ENCODE data around the gene KCNK1. TPM values are rescaled to one million over a fixed set of nuclear protein-coding genes. Genes with fewer than 3 reads are reported as not detected.

The KCNK1 gene
- polyA plus RNA-seq, 1 donor from 2014 or later, result 1.8 TPM

DNA sequence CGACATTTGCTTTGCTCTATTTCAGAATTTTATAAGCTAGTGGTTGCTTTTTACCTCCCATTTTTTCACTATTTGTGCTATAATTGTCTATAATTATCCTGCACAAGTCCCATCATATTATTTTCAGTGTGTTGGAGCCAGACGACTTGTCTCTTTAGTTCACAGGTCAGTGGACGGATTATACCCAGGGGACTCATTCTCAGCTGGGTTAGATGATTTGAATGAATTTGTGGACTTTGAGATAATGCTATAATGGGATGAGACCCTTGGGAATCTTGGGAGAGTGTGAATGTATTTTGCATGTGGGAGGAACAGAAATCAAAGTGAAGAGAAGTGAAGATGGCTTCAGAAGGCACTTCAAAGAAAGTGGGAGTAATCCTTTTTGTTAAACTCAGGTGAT lies 31.5 kb upstream of the KCNK1 start:
- no peaks in the 10 kb centered on the region for H3K79me2 ChIP-seq (replicated peaks; ENCODE audit: insufficient read depth, low read length)
- H3K9me2 ChIP-seq (ENCODE audit: insufficient read depth, low read length), result no peaks in the 10 kb centered on the region
- H3K9me3 ChIP-seq (ENCODE audit: low read length), result peaks cover 6% of the 10 kb centered on the region
- H3K36me3 ChIP-seq (ENCODE audit: insufficient read depth, low read length), result no peaks in the 10 kb centered on the region
- no peak overlapping the region for H3K4me2 ChIP-seq (ENCODE audit: low read length)
- H4K20me1 ChIP-seq (ENCODE audit: insufficient read depth), result no peaks in the 10 kb centered on the region
- H3K27ac ChIP-seq (ENCODE audit: low read length), result no peak overlapping the region
- no peak overlapping the region for H3K4me3 ChIP-seq (ENCODE audit: low read length)
- peaks cover 10% of the 10 kb centered on the region for H3K27me3 ChIP-seq (ENCODE audit: insufficient read depth, low read depth, low read length)
- no peak overlapping the region for H3K9ac ChIP-seq (ENCODE audit: low read length)
- H2AFZ ChIP-seq (ENCODE audit: low read depth, low read length), result no peak overlapping the region
- H3F3A ChIP-seq (ENCODE audit: insufficient read depth, low read length, poor library complexity, severe bottlenecking), result no peaks in the 10 kb centered on the region
- TF ChIP-seq MXI1 (conservative IDR thresholded peaks at IDR 0.05; ENCODE audit: poor library complexity, severe bottlenecking) (no peak), TAF1 (IDR thresholded peaks at IDR 0.05; ENCODE audit: low read depth) (no peak)

DNA sequence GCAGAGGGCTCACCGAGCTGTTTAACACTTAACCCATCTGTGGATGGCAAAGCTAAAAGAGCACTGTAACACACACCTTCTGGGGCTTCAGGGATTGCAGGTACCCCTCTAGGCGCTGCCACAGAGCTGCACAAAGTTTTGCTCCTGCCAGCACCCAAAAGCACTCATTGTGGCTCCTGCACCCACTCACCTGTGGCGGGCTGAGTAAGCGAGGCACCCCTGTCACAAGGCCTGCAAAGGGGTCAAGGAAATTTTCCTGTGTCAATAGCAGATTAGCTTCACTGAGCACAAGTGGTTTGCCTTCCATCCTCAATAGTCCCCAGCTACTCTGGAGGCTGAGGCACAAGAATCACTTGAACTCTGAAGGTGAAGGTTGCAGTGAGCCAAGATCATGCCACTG lies 29.5 kb upstream of the KCNK1 start:
- H3K27ac ChIP-seq (ENCODE audit: low read length), result no peak overlapping the region
- H3K9ac ChIP-seq (ENCODE audit: low read length), result no peak overlapping the region
- H3K36me3 ChIP-seq (ENCODE audit: insufficient read depth, low read length), result no peaks in the 10 kb centered on the region
- H4K20me1 ChIP-seq (ENCODE audit: insufficient read depth), result no peaks in the 10 kb centered on the region
- H3K9me3 ChIP-seq (ENCODE audit: low read length), result peaks cover 6% of the 10 kb centered on the region
- no peaks in the 10 kb centered on the region for H3F3A ChIP-seq (ENCODE audit: insufficient read depth, low read length, poor library complexity, severe bottlenecking)
- no peak for TF ChIP-seq POLR2AphosphoS5 (IDR thresholded peaks at IDR 0.05)
- TF ChIP-seq MXI1 (conservative IDR thresholded peaks at IDR 0.05; ENCODE audit: poor library complexity, severe bottlenecking), result no peak
- TF ChIP-seq EZH2 (IDR thresholded peaks at IDR 0.05; ENCODE audit: borderline replicate concordance, insufficient read depth, low read length, poor library complexity, severe bottlenecking), result no peak
- no peak for TF ChIP-seq REST (IDR thresholded peaks at IDR 0.05; ENCODE audit: borderline replicate concordance)
- TF ChIP-seq, protein P1, sequence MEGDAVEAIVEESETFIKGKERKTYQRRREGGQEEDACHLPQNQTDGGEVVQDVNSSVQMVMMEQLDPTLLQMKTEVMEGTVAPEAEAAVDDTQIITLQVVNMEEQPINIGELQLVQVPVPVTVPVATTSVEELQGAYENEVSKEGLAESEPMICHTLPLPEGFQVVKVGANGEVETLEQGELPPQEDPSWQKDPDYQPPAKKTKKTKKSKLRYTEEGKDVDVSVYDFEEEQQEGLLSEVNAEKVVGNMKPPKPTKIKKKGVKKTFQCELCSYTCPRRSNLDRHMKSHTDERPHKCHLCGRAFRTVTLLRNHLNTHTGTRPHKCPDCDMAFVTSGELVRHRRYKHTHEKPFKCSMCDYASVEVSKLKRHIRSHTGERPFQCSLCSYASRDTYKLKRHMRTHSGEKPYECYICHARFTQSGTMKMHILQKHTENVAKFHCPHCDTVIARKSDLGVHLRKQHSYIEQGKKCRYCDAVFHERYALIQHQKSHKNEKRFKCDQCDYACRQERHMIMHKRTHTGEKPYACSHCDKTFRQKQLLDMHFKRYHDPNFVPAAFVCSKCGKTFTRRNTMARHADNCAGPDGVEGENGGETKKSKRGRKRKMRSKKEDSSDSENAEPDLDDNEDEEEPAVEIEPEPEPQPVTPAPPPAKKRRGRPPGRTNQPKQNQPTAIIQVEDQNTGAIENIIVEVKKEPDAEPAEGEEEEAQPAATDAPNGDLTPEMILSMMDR (IDR thresholded peaks at IDR 0.05; ENCODE audit: poor library complexity, severe bottlenecking), result no peak
- no peak for TF ChIP-seq EP300 (conservative IDR thresholded peaks at IDR 0.05; ENCODE audit: poor library complexity, severe bottlenecking)
- TF ChIP-seq TAF1 (IDR thresholded peaks at IDR 0.05; ENCODE audit: low read depth), result no peak
- TF ChIP-seq SMC3 (conservative IDR thresholded peaks at IDR 0.05; ENCODE audit: poor library complexity), result no peak
- TF ChIP-seq RAD21 (conservative IDR thresholded peaks at IDR 0.05), result no peak
- no peak overlapping the region for H3K4me2 ChIP-seq (ENCODE audit: low read length)
- H3K4me3 ChIP-seq (ENCODE audit: low read length), result no peak overlapping the region
- H3K27me3 ChIP-seq (ENCODE audit: insufficient read depth, low read depth, low read length), result peaks cover 28% of the 10 kb centered on the region
- no peak overlapping the region for H2AFZ ChIP-seq (ENCODE audit: low read depth, low read length)
- no peaks in the 10 kb centered on the region for H3K79me2 ChIP-seq (replicated peaks; ENCODE audit: insufficient read depth, low read length)
- H3K9me2 ChIP-seq (ENCODE audit: insufficient read depth, low read length), result no peaks in the 10 kb centered on the region

DNA sequence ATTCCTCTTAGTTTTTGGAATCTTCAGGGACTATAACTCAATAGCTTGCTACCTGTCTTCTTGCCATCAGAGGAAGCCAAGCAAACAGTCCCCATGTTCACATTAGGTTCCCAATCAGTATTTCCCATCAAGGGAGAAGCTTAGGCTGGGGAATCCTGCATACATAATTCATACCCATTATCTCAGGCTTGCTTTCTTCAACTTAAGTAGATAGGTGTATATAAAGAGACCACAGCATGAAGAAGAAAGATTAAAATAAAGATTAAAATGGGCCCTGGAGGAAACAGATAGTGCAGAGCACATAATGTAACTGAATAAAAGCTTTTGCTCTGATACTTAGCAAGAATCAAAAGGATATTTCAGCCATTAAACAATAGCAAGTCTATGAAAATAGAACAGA lies 29.0 kb upstream of the KCNK1 start:
- Histone ChIP-seq H2AFZ (ENCODE audit: low read depth, low read length) (no peak overlapping the region), H3K9me2 (ENCODE audit: insufficient read depth, low read length) (no peaks in the 10 kb centered on the region), H3K4me3 (ENCODE audit: low read length) (no peak overlapping the region), H3K36me3 (ENCODE audit: insufficient read depth, low read length) (no peaks in the 10 kb centered on the region), H3K27ac (ENCODE audit: low read length) (no peak overlapping the region), H3K9me3 (ENCODE audit: low read length) (peaks cover 6% of the 10 kb centered on the region), H3K4me2 (ENCODE audit: low read length) (no peak overlapping the region), H3K9ac (ENCODE audit: low read length) (no peak overlapping the region), H3K27me3 (ENCODE audit: insufficient read depth, low read depth, low read length) (peaks cover 28% of the 10 kb centered on the region), H4K20me1 (ENCODE audit: insufficient read depth) (no peaks in the 10 kb centered on the region), H3K79me2 (replicated peaks; ENCODE audit: insufficient read depth, low read length) (no peaks in the 10 kb centered on the region), H3F3A (ENCODE audit: insufficient read depth, low read length, poor library complexity, severe bottlenecking) (no peaks in the 10 kb centered on the region)
- TF ChIP-seq, protein P1 (IDR thresholded peaks at IDR 0.05; ENCODE audit: poor library complexity, severe bottlenecking), result no peak
- TF ChIP-seq REST (IDR thresholded peaks at IDR 0.05; ENCODE audit: borderline replicate concordance), result no peak
- TF ChIP-seq MXI1 (conservative IDR thresholded peaks at IDR 0.05; ENCODE audit: poor library complexity, severe bottlenecking), result no peak
- TF ChIP-seq TAF1 (IDR thresholded peaks at IDR 0.05; ENCODE audit: low read depth), result no peak
- TF ChIP-seq SMC3 (conservative IDR thresholded peaks at IDR 0.05; ENCODE audit: poor library complexity), result no peak
- TF ChIP-seq EP300 (conservative IDR thresholded peaks at IDR 0.05; ENCODE audit: poor library complexity, severe bottlenecking), result no peak
- TF ChIP-seq EZH2 (IDR thresholded peaks at IDR 0.05; ENCODE audit: borderline replicate concordance, insufficient read depth, low read length, poor library complexity, severe bottlenecking), result no peak
